B cell (primary cell): ENCODE results near the gene NPAS3. TPM values are rescaled to one million over a fixed set of nuclear protein-coding genes. Genes with fewer than 3 reads are reported as not detected.

ENCODE experiments used
- ATAC-seq: fragments of 200-7000 bp; cut with Tn5 transposase; one replicate; pipeline ENCODE4 v1.10.0; 2021; ENCODE audit warnings: low read depth, mild to moderate bottlenecking, moderate number of reproducible peaks, moderate library complexity
- CTCF ChIA-PET: fragments of 350-600 bp; sonication (Branson Sonifier 250); formaldehyde crosslinking; loops from one replicate; lab custom pipeline; 2021; ENCODE audit warnings: antibody characterized with exemption, inconsistent platforms; lab: Charles Lee
- POLR2A ChIA-PET: fragments of 350-600 bp; sonication (Branson Sonifier 250); formaldehyde crosslinking; loops from one replicate; lab custom pipeline; 2021; ENCODE audit warnings: antibody characterized with exemption; lab: Charles Lee
- DNase-seq: peaks from one replicate; pipeline ENCODE4 v3.0.0; 2013
- H2AFZ ChIP-seq: 2 replicates; pipeline ENCODE4 v1.6.1; 2012; ENCODE audit warnings: mild to moderate bottlenecking, low read depth, low read length; ENCODE audit not compliant: insufficient read depth, poor library complexity, severe bottlenecking
- H3K27ac ChIP-seq, 2 donors: 1 replicate in 1 of 2; 2 replicates in 1 of 2; pipeline ENCODE4 v1.5.1; 2012 to 2013; ENCODE audit warnings: low read length in 2 of 2, mild to moderate bottlenecking in 2 of 2, moderate library complexity in 1 of 2
- H3K27me3 ChIP-seq, 4 experiments: fragments of 200-600 bp in 1 of 4; sonication (generic) in 1 of 4; replicated peaks in 1 of 4; 1 replicate in 2 of 4; 2 replicates in 2 of 4; pipeline versions ENCODE4 v1.6.1 to v1.7.0; 2013 to 2016; ENCODE audit warnings: low read length in 3 of 4, mild to moderate bottlenecking in 2 of 4, mixed read lengths in 1 of 4, moderate library complexity in 1 of 4; ENCODE audit not compliant: insufficient read depth in 4 of 4, control insufficient read depth in 3 of 4; ENCODE audit errors: control extremely low read depth in 1 of 4
- H3K36me3 ChIP-seq, 2 experiments: replicated peaks in 1 of 2; 1 replicate in 1 of 2; 2 replicates in 1 of 2; pipeline versions ENCODE4 v1.6.1 to v1.7.1; 2013; ENCODE audit warnings: low read length in 1 of 2; ENCODE audit not compliant: insufficient read depth in 2 of 2, control insufficient read depth in 1 of 2; ENCODE audit errors: control extremely low read depth in 1 of 2, extremely low read depth in 1 of 2
- H3K4me1 ChIP-seq, 2 donors: fragments of 200-600 bp in 1 of 2; sonication (generic) in 1 of 2; 1 replicate in 1 of 2; 2 replicates in 1 of 2; pipeline versions ENCODE4 v1.5.1 to v1.6.1; 2013 to 2017; ENCODE audit warnings: low read length in 2 of 2; ENCODE audit not compliant: control insufficient read depth in 2 of 2, insufficient read depth in 2 of 2
- H3K4me2 ChIP-seq: replicated peaks from 2 replicates; pipeline ENCODE3; 2012; ENCODE audit warnings: mild to moderate bottlenecking, low read depth, low read length; ENCODE audit not compliant: poor library complexity, severe bottlenecking
- H3K4me3 ChIP-seq, 5 experiments: fragments of 200-600 bp in 1 of 5; sonication (generic) in 1 of 5; 1 replicate in 3 of 5; 2 replicates in 2 of 5; pipeline versions ENCODE4 v1.5.1 to v1.7.0; 2011 to 2016; ENCODE audit warnings: low read length in 4 of 5, mild to moderate bottlenecking in 4 of 5, low read depth in 2 of 5, control low read depth in 1 of 5, moderate library complexity in 1 of 5; ENCODE audit not compliant: insufficient read depth in 1 of 5; ENCODE audit errors: control extremely low read depth in 1 of 5, extremely low read depth in 1 of 5
- H3K79me2 ChIP-seq: fragments of 200-600 bp; sonication (generic); one replicate; pipeline ENCODE4 v1.6.0; 2016; ENCODE audit warnings: low read length; ENCODE audit not compliant: control insufficient read depth, insufficient read depth
- H3K9ac ChIP-seq: fragments of 200-600 bp; sonication (generic); 2 replicates; pipeline ENCODE4 v1.6.1; 2017; ENCODE audit warnings: mild to moderate bottlenecking, low read length, moderate library complexity
- H3K9me3 ChIP-seq, 3 donors: one replicate each; pipeline versions ENCODE4 v1.6.1 to v1.7.1; 2013; ENCODE audit warnings: low read length in 2 of 3; ENCODE audit not compliant: control insufficient read depth in 2 of 3, insufficient read depth in 1 of 3; ENCODE audit errors: control extremely low read depth in 1 of 3
- H4K20me1 ChIP-seq: 2 replicates; pipeline ENCODE4 v1.6.0; 2012; ENCODE audit warnings: mild to moderate bottlenecking, low read length; ENCODE audit not compliant: insufficient read depth, control insufficient read depth, poor library complexity, severe bottlenecking
- H3K27ac Mint-ChIP-seq: one replicate; pipeline ENCODE4 v1.8.0; 2021; ENCODE audit warnings: mixed read lengths
- H3K27me3 Mint-ChIP-seq: one replicate; pipeline ENCODE4 v1.8.0; 2021; ENCODE audit warnings: mixed read lengths
- H3K4me1 Mint-ChIP-seq: one replicate; pipeline ENCODE4 v1.8.0; 2021; ENCODE audit warnings: mixed read lengths
- H3K4me3 Mint-ChIP-seq: one replicate; pipeline ENCODE4 v1.8.0; 2021; ENCODE audit warnings: mixed read lengths
- H3K9me3 Mint-ChIP-seq: one replicate; pipeline ENCODE4 v1.8.0; 2022; ENCODE audit warnings: mixed read lengths; ENCODE audit not compliant: insufficient read depth
- EZH2 ChIP-seq: IDR thresholded peaks from 2 replicates; pipeline ENCODE4 v1.6.1; 2012; ENCODE audit warnings: borderline replicate concordance, low read depth, mild to moderate bottlenecking, moderate library complexity, low read length; ENCODE audit not compliant: insufficient read depth, poor library complexity, severe bottlenecking
- WGBS: methylation state at CpG from one replicate; pipeline ENCODE4 v1.1.5; 2013; ENCODE audit warnings: missing lambda C conversion rate; ENCODE audit not compliant: insufficient coverage; 5-methylcytosine and 5-hydroxymethylcytosine counted together
- intact Hi-C: fragments of 100-400 bp; cut with micrococcal nuclease; formaldehyde crosslinking; loops from one replicate; pipeline ENCODE4 v1.10.0; 2022
- polyA plus RNA-seq: library from polyadenylated mRNA; depleted of rRNA; stranded (reverse); fragments of >200 nt; gene quantifications from 2 replicates; pipeline ENCODE4 v1.2.3, GENCODE V29; 2012
- total RNA-seq, 2 donors: library from RNA; stranded (reverse); fragments of 120-200 nt in 1 of 2; gene quantifications; 1 replicate in 1 of 2; 2 replicates in 1 of 2; pipeline versions ENCODE4 v1.2.3 to v1.2.4, GENCODE V29; 2013 to 2022
- TF ChIP-seq, protein P1 (sequence below): fragments of 200-600 bp; IDR thresholded peaks from one replicate; pipeline ENCODE4 v1.8.0; 2022; ENCODE audit warnings: antibody characterized with exemption, mild to moderate bottlenecking

NPAS3 gene
- total and polyA plus RNA-seq, 2 donors (not counting 1 experiment from before 2014, with no cell fraction given): not detected

DNA sequence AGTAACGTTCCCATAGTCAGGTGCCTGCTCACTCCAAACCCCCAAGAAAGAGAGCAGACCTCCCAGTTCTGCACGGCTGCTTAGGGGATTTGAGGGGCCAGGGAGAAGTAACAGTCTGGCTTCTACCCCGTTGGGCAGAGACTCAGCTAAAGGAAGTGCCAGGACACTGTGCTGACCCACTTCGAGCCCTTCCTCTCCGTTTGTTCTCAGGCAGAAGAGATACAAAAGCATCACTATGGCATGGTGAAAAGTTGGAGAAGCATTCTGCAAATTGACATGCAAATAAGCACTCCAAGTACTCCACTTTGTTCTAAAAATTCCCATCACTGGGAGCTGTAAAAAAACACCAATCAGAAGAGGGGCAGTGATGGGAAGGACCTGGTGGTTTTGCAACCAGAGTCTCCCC is 773.1 kb downstream of the NPAS3 start:
- no peak overlapping the region for H3K27ac Mint-ChIP-seq
- no peaks in the 10 kb centered on the region for H3K36me3 ChIP-seq
- no peaks in the 10 kb centered on the region for H3K4me1 ChIP-seq
- intact Hi-C loops: no loop called here
- H3K4me3 Mint-ChIP-seq: no peak overlapping the region
- ChIA-PET CTCF (no interaction called here), POLR2A (no interaction called here)
- peaks cover 0 to 4% (median 0%) of the 10 kb centered on the region in 3 donors for H3K9me3 ChIP-seq
- no peak overlapping the region for H3K9ac ChIP-seq
- TF ChIP-seq EZH2: no peak
- TF ChIP-seq, protein P1, sequence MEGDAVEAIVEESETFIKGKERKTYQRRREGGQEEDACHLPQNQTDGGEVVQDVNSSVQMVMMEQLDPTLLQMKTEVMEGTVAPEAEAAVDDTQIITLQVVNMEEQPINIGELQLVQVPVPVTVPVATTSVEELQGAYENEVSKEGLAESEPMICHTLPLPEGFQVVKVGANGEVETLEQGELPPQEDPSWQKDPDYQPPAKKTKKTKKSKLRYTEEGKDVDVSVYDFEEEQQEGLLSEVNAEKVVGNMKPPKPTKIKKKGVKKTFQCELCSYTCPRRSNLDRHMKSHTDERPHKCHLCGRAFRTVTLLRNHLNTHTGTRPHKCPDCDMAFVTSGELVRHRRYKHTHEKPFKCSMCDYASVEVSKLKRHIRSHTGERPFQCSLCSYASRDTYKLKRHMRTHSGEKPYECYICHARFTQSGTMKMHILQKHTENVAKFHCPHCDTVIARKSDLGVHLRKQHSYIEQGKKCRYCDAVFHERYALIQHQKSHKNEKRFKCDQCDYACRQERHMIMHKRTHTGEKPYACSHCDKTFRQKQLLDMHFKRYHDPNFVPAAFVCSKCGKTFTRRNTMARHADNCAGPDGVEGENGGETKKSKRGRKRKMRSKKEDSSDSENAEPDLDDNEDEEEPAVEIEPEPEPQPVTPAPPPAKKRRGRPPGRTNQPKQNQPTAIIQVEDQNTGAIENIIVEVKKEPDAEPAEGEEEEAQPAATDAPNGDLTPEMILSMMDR: no peak
- H3K27me3 ChIP-seq: no peaks in the 10 kb centered on the region
- H3K27me3 Mint-ChIP-seq: no peaks in the 10 kb centered on the region
- no peaks in the 10 kb centered on the region for H3K79me2 ChIP-seq
- H3K27ac ChIP-seq: no peak overlapping the region
- no peak overlapping the region for H3K4me3 ChIP-seq
- ATAC-seq (no peak), DNase-seq (no peak)
- H2AFZ ChIP-seq: no peak overlapping the region
- H3K9me3 Mint-ChIP-seq: no peaks in the 10 kb centered on the region
- no peaks in the 10 kb centered on the region for H3K4me1 Mint-ChIP-seq
- 64% methylated on average over 3 of the region's 5 CpGs for WGBS
- H4K20me1 ChIP-seq: no peaks in the 10 kb centered on the region
- no peak overlapping the region for H3K4me2 ChIP-seq

DNA sequence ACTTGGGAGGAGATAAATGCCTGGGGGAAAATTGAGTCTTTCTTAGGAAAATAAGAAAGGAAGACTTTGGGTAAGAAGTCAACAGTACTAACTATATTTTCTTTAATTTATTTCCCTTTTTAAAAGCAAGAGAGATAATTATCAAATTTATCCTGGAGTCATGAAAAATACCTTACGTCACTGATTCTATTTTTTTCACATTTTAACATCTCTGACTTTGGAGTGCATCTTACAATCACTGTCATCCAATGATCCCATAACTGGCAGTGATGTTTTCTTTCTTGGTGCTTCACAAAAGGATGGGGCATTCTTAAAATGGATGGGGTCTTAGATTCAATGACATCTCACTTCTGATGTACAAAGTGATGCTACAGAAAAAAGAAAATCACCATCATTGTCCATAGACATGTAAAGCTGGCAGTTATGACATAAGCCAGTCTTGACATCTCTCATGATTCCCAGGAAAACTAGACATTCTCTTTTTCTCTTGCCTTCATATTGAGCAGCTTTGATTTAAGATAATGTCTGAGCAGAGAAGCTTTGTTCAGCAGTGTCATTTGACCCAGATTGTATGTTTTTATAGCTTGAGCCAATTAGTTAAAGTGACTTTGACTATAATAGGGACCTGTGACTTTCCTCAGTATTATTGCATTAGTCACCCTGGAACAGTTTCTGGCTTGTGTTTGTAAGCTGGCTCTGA is 776.0 kb downstream of the NPAS3 start:
- no CpG with 5 or more reads among the region's 1 CpG for WGBS
- Histone ChIP-seq H2AFZ (no peak overlapping the region), H3K4me3 (no peak overlapping the region), H3K9me3 (peaks cover 0 to 4% (median 0%) of the 10 kb centered on the region in 3 donors), H3K27ac (no peak overlapping the region), H3K4me1 (no peaks in the 10 kb centered on the region), H3K79me2 (no peaks in the 10 kb centered on the region), H4K20me1 (no peaks in the 10 kb centered on the region), H3K9ac (no peak overlapping the region), H3K27me3 (no peaks in the 10 kb centered on the region), H3K4me2 (no peak overlapping the region), H3K36me3 (no peaks in the 10 kb centered on the region)
- Mint-ChIP-seq H3K4me3 (no peak overlapping the region), H3K4me1 (no peaks in the 10 kb centered on the region), H3K27ac (no peak overlapping the region), H3K27me3 (no peaks in the 10 kb centered on the region), H3K9me3 (no peaks in the 10 kb centered on the region)
- ChIA-PET CTCF (no interaction called here), POLR2A (no interaction called here)
- DNase-seq: no peak
- ATAC-seq: no peak
- intact Hi-C loops: no loop called here
- TF ChIP-seq EZH2: no peak
- TF ChIP-seq, protein P1: no peak
